C4-2B (cell line): ENCODE results near the gene SHC2.

Experiments
- ZFX ChIP-seq: fragments of 450-650 bp; IDR thresholded peaks from 2 replicates; pipeline ENCODE4 v1.6.1; 2017
- TF ChIP-seq, protein P1 (sequence below): fragments of 450-650 bp; conservative IDR thresholded peaks from 2 replicates; pipeline ENCODE4 v1.5.1; 2017; ENCODE audit warnings: mild to moderate bottlenecking

DNA sequence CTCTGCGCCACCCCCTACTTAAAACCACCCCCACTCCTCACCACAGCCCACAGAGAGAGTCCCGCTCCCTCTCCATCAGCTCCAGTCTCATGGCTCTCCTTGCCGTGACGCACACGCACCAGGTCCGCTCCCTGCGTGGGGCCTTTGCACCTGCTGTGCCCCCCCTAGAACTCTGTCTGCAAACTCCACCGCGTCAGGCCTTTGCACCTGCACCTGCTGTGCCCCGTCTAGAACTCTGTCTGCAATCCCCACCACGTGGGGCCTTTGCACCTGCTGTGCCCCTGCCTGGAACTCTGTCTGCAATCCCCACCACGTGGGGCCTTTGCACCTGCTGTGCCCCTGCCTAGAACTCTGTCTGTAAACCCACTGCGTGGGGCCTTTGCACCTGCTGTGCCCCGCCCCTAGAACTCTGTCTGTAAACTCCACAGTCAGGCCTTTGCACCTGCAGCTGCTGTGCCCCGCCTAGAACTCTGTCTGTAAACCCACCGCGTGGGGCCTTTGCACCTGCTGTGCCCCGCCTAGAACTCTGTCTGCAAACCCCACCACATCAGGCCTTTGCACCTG lies 4.2 kb downstream of the SHC2 start:
- TF ChIP-seq, protein P1, sequence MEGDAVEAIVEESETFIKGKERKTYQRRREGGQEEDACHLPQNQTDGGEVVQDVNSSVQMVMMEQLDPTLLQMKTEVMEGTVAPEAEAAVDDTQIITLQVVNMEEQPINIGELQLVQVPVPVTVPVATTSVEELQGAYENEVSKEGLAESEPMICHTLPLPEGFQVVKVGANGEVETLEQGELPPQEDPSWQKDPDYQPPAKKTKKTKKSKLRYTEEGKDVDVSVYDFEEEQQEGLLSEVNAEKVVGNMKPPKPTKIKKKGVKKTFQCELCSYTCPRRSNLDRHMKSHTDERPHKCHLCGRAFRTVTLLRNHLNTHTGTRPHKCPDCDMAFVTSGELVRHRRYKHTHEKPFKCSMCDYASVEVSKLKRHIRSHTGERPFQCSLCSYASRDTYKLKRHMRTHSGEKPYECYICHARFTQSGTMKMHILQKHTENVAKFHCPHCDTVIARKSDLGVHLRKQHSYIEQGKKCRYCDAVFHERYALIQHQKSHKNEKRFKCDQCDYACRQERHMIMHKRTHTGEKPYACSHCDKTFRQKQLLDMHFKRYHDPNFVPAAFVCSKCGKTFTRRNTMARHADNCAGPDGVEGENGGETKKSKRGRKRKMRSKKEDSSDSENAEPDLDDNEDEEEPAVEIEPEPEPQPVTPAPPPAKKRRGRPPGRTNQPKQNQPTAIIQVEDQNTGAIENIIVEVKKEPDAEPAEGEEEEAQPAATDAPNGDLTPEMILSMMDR: no peak
- TF ChIP-seq ZFX: no peak
